Sigmoid colon (tissue), 4 donors: ENCODE results near the gene MTF1.

Source experiments
- CTCF ChIP-seq, 4 experiments: fragments of 450-650 bp in 3 of 4; fragments of 200-600 bp in 1 of 4; IDR thresholded peaks; one replicate each; pipeline ENCODE4 v1.5.1; 2016 to 2019; ENCODE audit warnings: antibody characterized with exemption in 4 of 4, mild to moderate bottlenecking in 3 of 4, moderate library complexity in 2 of 4
- EP300 ChIP-seq, 4 donors: sonication (generic); formaldehyde crosslinking; IDR thresholded peaks; one replicate each; pipeline ENCODE4 v1.6.1; 2017; ENCODE audit warnings: antibody characterized with exemption in 4 of 4
- POLR2A ChIP-seq, 2 donors: fragments of 450-650 bp; IDR thresholded peaks; one replicate each; pipeline ENCODE4 v1.6.1; 2016; ENCODE audit warnings: antibody characterized with exemption in 2 of 2, mild to moderate bottlenecking in 2 of 2, moderate library complexity in 2 of 2
- POLR2AphosphoS5 ChIP-seq, 4 donors: sonication (generic); formaldehyde crosslinking; IDR thresholded peaks; one replicate each; pipeline ENCODE4 v1.6.1; 2017; ENCODE audit warnings: antibody characterized with exemption in 4 of 4

- TF ChIP-seq CTCF (IDR thresholded peaks at IDR 0.05) = no peak
- TF ChIP-seq POLR2A (IDR thresholded peaks at IDR 0.05) = no peak
- TF ChIP-seq POLR2AphosphoS5 (IDR thresholded peaks at IDR 0.05) = no peak
- TF ChIP-seq EP300 (IDR thresholded peaks at IDR 0.05) = no peak
Measured at GRCh38 chr1:37761416-37762095, 97.8 kb downstream of the MTF1 start.
